ENCODE results near the gene PDE5A.

DNA sequence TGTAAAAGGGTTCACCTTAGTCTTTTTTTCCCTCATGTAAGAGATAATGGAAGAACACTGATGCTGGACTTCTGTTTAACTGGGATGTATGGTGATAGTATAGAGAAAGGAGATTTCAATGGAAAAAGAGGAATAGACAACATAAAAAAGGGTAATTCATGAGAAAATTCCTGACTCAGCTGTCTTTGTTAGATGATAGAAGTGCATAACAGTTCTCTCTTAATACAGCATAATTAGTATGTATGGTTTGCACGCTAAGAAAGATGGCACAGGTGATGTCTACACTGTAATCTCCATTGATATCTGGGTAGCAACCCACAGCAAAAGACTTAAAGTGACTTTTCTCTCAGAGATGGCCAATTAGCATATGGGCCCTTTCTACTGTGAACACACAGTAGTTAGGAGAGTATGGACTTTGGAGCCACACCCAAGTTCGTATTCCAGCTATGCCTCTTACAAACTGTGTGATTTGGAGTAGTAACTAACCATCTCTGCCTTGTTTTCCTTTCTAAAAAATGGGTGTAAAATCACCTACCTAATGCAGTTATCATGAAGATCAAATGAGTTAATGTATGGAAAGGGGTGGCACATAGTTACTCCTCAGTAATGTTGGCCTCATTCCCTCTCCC, 149.3 kb downstream of the PDE5A start:
- TF ChIP-seq, protein P1, sequence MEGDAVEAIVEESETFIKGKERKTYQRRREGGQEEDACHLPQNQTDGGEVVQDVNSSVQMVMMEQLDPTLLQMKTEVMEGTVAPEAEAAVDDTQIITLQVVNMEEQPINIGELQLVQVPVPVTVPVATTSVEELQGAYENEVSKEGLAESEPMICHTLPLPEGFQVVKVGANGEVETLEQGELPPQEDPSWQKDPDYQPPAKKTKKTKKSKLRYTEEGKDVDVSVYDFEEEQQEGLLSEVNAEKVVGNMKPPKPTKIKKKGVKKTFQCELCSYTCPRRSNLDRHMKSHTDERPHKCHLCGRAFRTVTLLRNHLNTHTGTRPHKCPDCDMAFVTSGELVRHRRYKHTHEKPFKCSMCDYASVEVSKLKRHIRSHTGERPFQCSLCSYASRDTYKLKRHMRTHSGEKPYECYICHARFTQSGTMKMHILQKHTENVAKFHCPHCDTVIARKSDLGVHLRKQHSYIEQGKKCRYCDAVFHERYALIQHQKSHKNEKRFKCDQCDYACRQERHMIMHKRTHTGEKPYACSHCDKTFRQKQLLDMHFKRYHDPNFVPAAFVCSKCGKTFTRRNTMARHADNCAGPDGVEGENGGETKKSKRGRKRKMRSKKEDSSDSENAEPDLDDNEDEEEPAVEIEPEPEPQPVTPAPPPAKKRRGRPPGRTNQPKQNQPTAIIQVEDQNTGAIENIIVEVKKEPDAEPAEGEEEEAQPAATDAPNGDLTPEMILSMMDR (tag by site-specific recombination; IDR thresholded peaks at IDR 0.05), result no peak
- no peak for TF ChIP-seq ZNF654 (tag by site-specific recombination; IDR thresholded peaks at IDR 0.05; ENCODE audit: low read depth)
- no peak for TF ChIP-seq ZBTB8A (tag by site-specific recombination; IDR thresholded peaks at IDR 0.05)
- TF ChIP-seq ZNF423 (tag by site-specific recombination; IDR thresholded peaks at IDR 0.05), result no peak
- TF ChIP-seq, protein P2, sequence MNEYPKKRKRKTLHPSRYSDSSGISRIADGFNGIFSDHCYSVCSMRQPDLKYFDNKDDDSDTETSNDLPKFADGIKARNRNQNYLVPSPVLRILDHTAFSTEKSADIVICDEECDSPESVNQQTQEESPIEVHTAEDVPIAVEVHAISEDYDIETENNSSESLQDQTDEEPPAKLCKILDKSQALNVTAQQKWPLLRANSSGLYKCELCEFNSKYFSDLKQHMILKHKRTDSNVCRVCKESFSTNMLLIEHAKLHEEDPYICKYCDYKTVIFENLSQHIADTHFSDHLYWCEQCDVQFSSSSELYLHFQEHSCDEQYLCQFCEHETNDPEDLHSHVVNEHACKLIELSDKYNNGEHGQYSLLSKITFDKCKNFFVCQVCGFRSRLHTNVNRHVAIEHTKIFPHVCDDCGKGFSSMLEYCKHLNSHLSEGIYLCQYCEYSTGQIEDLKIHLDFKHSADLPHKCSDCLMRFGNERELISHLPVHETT (tag by site-specific recombination; IDR thresholded peaks at IDR 0.05), result no peak
- no peak for TF ChIP-seq ZNF530 (tag by site-specific recombination; IDR thresholded peaks at IDR 0.05; ENCODE audit: low read depth)
- no peak for TF ChIP-seq ZNF155 (tag by site-specific recombination; IDR thresholded peaks at IDR 0.05)
- TF ChIP-seq, protein P3, sequence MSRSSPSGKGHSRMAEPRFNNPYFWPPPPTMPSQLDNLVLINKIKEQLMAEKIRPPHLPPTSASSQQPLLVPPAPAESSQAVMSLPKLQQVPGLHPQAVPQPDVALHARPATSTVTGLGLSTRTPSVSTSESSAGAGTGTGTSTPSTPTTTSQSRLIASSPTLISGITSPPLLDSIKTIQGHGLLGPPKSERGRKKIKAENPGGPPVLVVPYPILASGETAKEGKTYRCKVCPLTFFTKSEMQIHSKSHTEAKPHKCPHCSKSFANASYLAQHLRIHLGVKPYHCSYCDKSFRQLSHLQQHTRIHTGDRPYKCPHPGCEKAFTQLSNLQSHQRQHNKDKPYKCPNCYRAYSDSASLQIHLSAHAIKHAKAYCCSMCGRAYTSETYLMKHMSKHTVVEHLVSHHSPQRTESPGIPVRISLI (tag by site-specific recombination; IDR thresholded peaks at IDR 0.05), result no peak
- no peak for TF ChIP-seq ZNF292 (tag by site-specific recombination; IDR thresholded peaks at IDR 0.05; ENCODE audit: borderline replicate concordance, low read depth)
- TF ChIP-seq ZNF76 (tag by site-specific recombination; IDR thresholded peaks at IDR 0.05; ENCODE audit: borderline replicate concordance, low read depth), result no peak
- no peak for TF ChIP-seq ZNF837 (tag by site-specific recombination; IDR thresholded peaks at IDR 0.05)
- TF ChIP-seq, protein P4, sequence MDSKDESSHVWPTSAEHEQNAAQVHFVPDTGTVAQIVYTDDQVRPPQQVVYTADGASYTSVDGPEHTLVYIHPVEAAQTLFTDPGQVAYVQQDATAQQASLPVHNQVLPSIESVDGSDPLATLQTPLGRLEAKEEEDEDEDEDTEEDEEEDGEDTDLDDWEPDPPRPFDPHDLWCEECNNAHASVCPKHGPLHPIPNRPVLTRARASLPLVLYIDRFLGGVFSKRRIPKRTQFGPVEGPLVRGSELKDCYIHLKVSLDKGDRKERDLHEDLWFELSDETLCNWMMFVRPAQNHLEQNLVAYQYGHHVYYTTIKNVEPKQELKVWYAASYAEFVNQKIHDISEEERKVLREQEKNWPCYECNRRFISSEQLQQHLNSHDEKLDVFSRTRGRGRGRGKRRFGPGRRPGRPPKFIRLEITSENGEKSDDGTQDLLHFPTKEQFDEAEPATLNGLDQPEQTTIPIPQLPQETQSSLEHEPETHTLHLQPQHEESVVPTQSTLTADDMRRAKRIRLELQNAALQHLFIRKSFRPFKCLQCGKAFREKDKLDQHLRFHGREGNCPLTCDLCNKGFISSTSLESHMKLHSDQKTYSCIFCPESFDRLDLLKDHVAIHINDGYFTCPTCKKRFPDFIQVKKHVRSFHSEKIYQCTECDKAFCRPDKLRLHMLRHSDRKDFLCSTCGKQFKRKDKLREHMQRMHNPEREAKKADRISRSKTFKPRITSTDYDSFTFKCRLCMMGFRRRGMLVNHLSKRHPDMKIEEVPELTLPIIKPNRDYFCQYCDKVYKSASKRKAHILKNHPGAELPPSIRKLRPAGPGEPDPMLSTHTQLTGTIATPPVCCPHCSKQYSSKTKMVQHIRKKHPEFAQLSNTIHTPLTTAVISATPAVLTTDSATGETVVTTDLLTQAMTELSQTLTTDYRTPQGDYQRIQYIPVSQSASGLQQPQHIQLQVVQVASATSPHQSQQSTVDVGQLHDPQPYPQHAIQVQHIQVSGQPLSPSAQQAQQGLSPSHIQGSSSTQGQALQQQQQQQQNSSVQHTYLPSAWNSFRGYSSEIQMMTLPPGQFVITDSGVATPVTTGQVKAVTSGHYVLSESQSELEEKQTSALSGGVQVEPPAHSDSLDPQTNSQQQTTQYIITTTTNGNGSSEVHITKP (tag by site-specific recombination; IDR thresholded peaks at IDR 0.05), result no peak
- TF ChIP-seq ZNF791 (tag by site-specific recombination; IDR thresholded peaks at IDR 0.05), result no peak

Measured in HEK293 (cell line).